Central memory CD8-positive, alpha-beta T cell (primary cell): Measurements from ENCODE around the gene KRTAP4-9.
"Not testable (repeated sequence)": the region's sequence is repeated elsewhere in the genome, so short reads cannot be mapped to it uniquely, and the experiment has no call there.

Source experiments
- ATAC-seq: fragments of 150-1000 bp; cut with Tn5 transposase; replicated peaks from 2 replicates; pipeline ENCODE4 v1.10.0; 2022; ENCODE audit warnings: mild to moderate bottlenecking, moderate FRiP score, moderate number of reproducible peaks; ENCODE audit not compliant: poor library complexity, severe bottlenecking; ENCODE audit errors: extremely low read depth
- DNase-seq, 2 donors: peaks; one replicate each; pipeline ENCODE4 v3.0.0; 2021; ENCODE audit warnings: low spot score in 2 of 2
- H3K27ac Mint-ChIP-seq: one replicate; pipeline ENCODE4 v1.8.0; 2022; ENCODE audit warnings: low read depth, mild to moderate bottlenecking, moderate library complexity, mixed read lengths
- H3K27me3 Mint-ChIP-seq: one replicate; pipeline ENCODE4 v1.8.0; 2022; ENCODE audit warnings: mixed read lengths
- H3K36me3 Mint-ChIP-seq: one replicate; pipeline ENCODE4 v1.8.0; 2022; ENCODE audit warnings: mild to moderate bottlenecking, moderate library complexity, mixed read lengths; ENCODE audit not compliant: insufficient read depth
- H3K4me1 Mint-ChIP-seq: one replicate; pipeline ENCODE4 v1.8.0; 2022; ENCODE audit warnings: mixed read lengths
- H3K4me3 Mint-ChIP-seq: one replicate; pipeline ENCODE4 v1.8.0; 2022; ENCODE audit warnings: mild to moderate bottlenecking, moderate library complexity, mixed read lengths
- H3K9me3 Mint-ChIP-seq: one replicate; pipeline ENCODE4 v1.8.0; 2022; ENCODE audit warnings: mixed read lengths

KRTAP4-9 gene

GRCh38 chr17:41105347-41105746, at the start of gene KRTAP4-9:
TSS of gene KRTAP4-9 (plus strand) at chr17:41105389. CDS start at chr17:41105389, 0 bp downstream.
- DNase-seq, H3K9me3 Mint-ChIP-seq, H3K36me3 Mint-ChIP-seq, H3K4me1 Mint-ChIP-seq, H3K4me3 Mint-ChIP-seq, H3K27ac Mint-ChIP-seq, ATAC-seq: not testable (repeated sequence)
- peaks cover 45% of the 10 kb centered on the region for H3K27me3 Mint-ChIP-seq

- DNase-seq (no peak), ATAC-seq (no peak)
- peaks cover 87% of the 10 kb centered on the region for H3K27me3 Mint-ChIP-seq
- H3K36me3 Mint-ChIP-seq, result no peaks in the 10 kb centered on the region
- peaks cover 6% of the 10 kb centered on the region for H3K9me3 Mint-ChIP-seq
- H3K4me3 Mint-ChIP-seq, result no peak overlapping the region
- no peaks in the 10 kb centered on the region for H3K4me1 Mint-ChIP-seq
- H3K27ac Mint-ChIP-seq, result no peak overlapping the region
Observed at GRCh38 chr17:41057547-41057946, 47.6 kb upstream of the KRTAP4-9 start.

GRCh38 chr17:41058741-41059140, 46.4 kb upstream of the KRTAP4-9 start:
- H3K4me3 Mint-ChIP-seq, result no peak overlapping the region
- H3K27ac Mint-ChIP-seq, result no peak overlapping the region
- no peaks in the 10 kb centered on the region for H3K36me3 Mint-ChIP-seq
- H3K27me3 Mint-ChIP-seq, result peaks cover 76% of the 10 kb centered on the region
- H3K9me3 Mint-ChIP-seq, result peaks cover 6% of the 10 kb centered on the region
- no peaks in the 10 kb centered on the region for H3K4me1 Mint-ChIP-seq
- ATAC-seq, result no peak
- no peak for DNase-seq

DNA sequence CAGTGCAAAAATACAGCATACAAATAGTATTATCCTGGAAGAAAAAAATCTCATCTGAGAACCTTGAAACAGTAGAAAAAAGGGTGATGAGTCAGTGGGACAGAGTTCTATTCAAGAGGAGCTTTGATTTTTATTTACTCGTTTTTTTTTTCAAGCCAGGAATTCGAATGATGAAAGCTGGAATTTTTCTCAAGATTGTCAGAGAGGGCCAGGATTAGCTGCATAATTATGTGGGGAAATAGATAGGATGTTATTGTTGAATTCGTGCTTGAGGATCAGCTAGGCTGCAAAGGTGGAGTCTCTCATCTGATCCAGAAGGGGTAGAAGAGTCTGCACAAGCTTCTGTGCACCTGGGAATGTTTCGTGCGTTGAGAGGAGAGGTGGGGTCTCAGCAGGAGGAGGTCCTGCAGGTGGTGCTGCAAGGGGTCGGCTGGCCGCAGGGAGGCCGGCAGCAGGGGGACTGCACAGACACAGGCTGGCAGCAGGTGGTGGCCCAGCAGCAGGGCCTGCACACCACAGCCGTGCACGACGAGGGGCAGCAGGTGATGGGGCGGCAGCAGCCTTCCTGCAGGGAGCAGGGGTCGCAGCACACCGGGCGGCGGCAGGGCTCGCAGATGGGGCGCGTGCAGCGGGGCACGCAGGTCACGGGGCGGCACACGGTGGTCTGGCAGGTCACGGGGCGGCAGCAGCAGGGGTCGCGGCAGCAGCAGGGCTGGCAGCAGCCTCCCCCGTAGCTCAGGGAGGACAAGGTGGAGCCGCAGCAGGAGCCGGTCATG, 45.7 kb upstream of the KRTAP4-9 start:
- H3K27me3 Mint-ChIP-seq, result peaks cover 68% of the 10 kb centered on the region
- H3K4me1 Mint-ChIP-seq, ATAC-seq, H3K36me3 Mint-ChIP-seq, DNase-seq, H3K4me3 Mint-ChIP-seq, H3K9me3 Mint-ChIP-seq, H3K27ac Mint-ChIP-seq: not testable (repeated sequence)

GRCh38 chr17:41060052-41060604, 45.1 kb upstream of the KRTAP4-9 start, which contains the start of gene KRTAP2-3:
TSS of gene KRTAP2-3 (minus strand) at chr17:41060114. CDS start at chr17:41060050, 64 bp downstream.
- no peak for ATAC-seq
- Mint-ChIP-seq H3K27me3 (peaks cover 67% of the 10 kb centered on the region), H3K9me3 (peaks cover 6% of the 10 kb centered on the region), H3K4me1 (no peaks in the 10 kb centered on the region), H3K4me3 (no peak within 1 kb of the TSS), H3K27ac (no peak within 1 kb of the TSS), H3K36me3 (no peaks in the 10 kb centered on the region)
- no peak for DNase-seq

DNA sequence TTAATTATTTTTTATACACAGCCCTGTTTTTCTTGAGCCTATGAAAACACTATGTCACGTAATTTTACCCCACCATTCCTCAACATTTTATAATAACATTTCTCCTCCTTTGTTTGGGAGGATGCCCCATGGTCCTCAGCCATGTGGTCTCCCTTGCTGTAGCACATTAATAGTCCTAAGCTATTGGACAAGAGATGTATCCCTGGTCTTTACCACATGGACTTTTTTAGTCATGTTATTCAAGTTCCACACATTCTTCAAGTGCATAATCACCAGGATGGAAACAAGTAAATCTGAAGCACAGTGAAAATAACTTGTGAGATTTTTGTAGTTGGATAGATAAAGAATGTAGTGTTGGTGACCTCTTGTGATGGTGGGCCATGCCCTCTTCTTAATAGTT, 43.2 kb upstream of the KRTAP4-9 start:
- Mint-ChIP-seq H3K27me3 (peaks cover 54% of the 10 kb centered on the region), H3K9me3 (peaks cover 6% of the 10 kb centered on the region), H3K4me3 (no peak overlapping the region), H3K36me3 (no peaks in the 10 kb centered on the region), H3K27ac (no peak overlapping the region), H3K4me1 (no peaks in the 10 kb centered on the region)
- DNase-seq (no peak), ATAC-seq (no peak)

DNA sequence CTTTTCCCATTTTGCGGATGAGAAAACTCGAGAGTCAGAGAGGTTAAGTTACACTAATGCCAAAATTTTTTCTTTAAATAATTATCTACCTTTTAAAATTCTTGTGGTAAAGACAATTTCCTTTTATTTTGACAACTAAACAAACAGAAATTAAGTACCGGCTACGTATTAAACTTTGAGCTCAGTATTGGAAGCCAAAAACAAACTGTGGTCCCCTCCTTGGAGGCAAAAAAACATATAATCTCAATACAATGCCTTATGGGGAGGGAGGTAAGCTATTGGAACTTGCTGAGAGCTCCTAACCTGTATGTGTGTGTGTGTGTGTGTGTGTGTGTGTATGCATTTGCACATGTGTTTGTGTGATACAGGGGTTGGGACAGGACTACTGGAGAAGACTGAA, 41.7 kb upstream of the KRTAP4-9 start:
- Mint-ChIP-seq H3K4me1 (no peaks in the 10 kb centered on the region), H3K27ac (no peak overlapping the region), H3K36me3 (no peaks in the 10 kb centered on the region), H3K27me3 (peaks cover 39% of the 10 kb centered on the region), H3K4me3 (no peak overlapping the region), H3K9me3 (no peaks in the 10 kb centered on the region)
- no peak for DNase-seq
- ATAC-seq, result no peak

DNA sequence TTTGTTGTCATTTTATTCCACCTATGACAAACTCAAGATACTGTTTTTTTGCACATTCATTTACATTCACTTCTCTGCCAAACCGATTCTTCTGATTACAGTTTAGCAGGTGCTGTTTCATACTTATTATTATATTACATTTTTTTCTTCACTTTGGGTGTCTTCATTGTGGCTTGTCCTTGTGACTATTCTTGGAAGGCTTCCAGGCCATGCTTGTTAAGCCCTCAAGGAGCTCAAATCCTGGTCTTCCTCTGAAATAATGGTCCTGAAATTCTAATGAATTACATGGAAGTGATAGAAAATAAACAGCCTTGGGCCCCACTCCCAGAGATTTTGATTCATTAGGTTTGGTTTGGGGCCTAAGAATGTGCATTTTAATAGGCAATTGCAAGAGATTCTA, 40.9 kb upstream of the KRTAP4-9 start:
- no peaks in the 10 kb centered on the region for H3K36me3 Mint-ChIP-seq
- no peaks in the 10 kb centered on the region for H3K4me1 Mint-ChIP-seq
- H3K27me3 Mint-ChIP-seq, result peaks cover 30% of the 10 kb centered on the region
- no peak overlapping the region for H3K4me3 Mint-ChIP-seq
- ATAC-seq (no peak), DNase-seq (no peak)
- no peak overlapping the region for H3K27ac Mint-ChIP-seq
- H3K9me3 Mint-ChIP-seq, result no peaks in the 10 kb centered on the region

- not testable (repeated sequence) for H3K27ac Mint-ChIP-seq, H3K4me1 Mint-ChIP-seq, DNase-seq, H3K9me3 Mint-ChIP-seq, H3K36me3 Mint-ChIP-seq, ATAC-seq, H3K4me3 Mint-ChIP-seq
- H3K27me3 Mint-ChIP-seq, result peaks cover 22% of the 10 kb centered on the region
Observed at GRCh38 chr17:41065016-41065689, 40.0 kb upstream of the KRTAP4-9 start.

- no peak within 1 kb of the TSS for H3K27ac Mint-ChIP-seq
- DNase-seq (no peak), ATAC-seq (no peak)
- no peaks in the 10 kb centered on the region for H3K4me1 Mint-ChIP-seq
- peaks cover 13% of the 10 kb centered on the region for H3K27me3 Mint-ChIP-seq
- no peak within 1 kb of the TSS for H3K4me3 Mint-ChIP-seq
- H3K9me3 Mint-ChIP-seq, result no peaks in the 10 kb centered on the region
- no peaks in the 10 kb centered on the region for H3K36me3 Mint-ChIP-seq
Observed at GRCh38 chr17:41065829-41066624, 39.2 kb upstream of the KRTAP4-9 start, which contains the start of gene KRTAP2-4. TSS of gene KRTAP2-4 (minus strand) at chr17:41065879. CDS start at chr17:41065845, 34 bp downstream.

DNA sequence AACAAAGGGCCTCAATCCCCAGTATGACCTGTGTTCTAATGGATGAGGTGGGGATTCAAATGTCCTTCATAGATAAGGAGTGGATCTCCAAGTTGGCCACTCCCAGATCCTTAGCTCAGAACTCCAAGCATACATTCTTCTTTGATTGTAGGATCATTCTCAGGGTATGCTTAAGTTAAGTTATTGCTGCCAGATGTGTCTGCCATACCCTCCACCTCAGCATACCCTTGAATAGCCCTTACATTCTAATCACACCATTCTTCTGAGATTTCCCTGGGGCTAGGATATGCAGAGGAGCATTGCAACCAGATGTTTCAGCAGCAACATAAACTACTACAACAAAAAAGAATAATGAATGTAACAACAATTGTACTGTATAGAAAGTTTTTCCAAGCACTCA, 37.9 kb upstream of the KRTAP4-9 start:
- Mint-ChIP-seq H3K4me1 (no peaks in the 10 kb centered on the region), H3K9me3 (no peaks in the 10 kb centered on the region), H3K27ac (no peak overlapping the region), H3K4me3 (no peak overlapping the region), H3K36me3 (no peaks in the 10 kb centered on the region), H3K27me3 (peaks cover under 1% of the 10 kb centered on the region)
- ATAC-seq, result no peak
- no peak for DNase-seq

- ATAC-seq, result no peak
- Mint-ChIP-seq H3K36me3 (no peaks in the 10 kb centered on the region), H3K27me3 (no peaks in the 10 kb centered on the region), H3K4me1 (no peaks in the 10 kb centered on the region), H3K4me3 (no peak overlapping the region), H3K27ac (no peak overlapping the region), H3K9me3 (no peaks in the 10 kb centered on the region)
- no peak for DNase-seq
Observed at GRCh38 chr17:41069031-41069430, 36.2 kb upstream of the KRTAP4-9 start.
